ENCODE measurements around the gene RPL5. TPM values are rescaled to one million over a fixed set of nuclear protein-coding genes. Genes with fewer than 3 reads are reported as not detected.

The RPL5 gene
- total and polyA plus RNA-seq, 2 of the 4 experiments (the other 2 are of a cell fraction) = 1,406 to 1,679 TPM

GRCh38 chr1:92784021-92784638 lies 47.7 kb upstream of the RPL5 start:
- CTCF ChIA-PET = interaction anchor here (0.6 to 2.0 kb wide), 11 partner anchors 8 to 474 kb away, joined by 3 to 5 read pairs (median 4); no protein-coding TSS in a partner anchor
- H3K9me3 ChIP-seq (ENCODE audit: control insufficient read depth, insufficient read depth, low read length) = no peaks in the 10 kb centered on the region
- H3K36me3 ChIP-seq (ENCODE audit: control insufficient read depth, insufficient read depth, low read length) = no peaks in the 10 kb centered on the region; the same call in 1 of the 2 replicates

More at GRCh38 chr1:92784021-92784638, 47.7 kb upstream of the RPL5 start:
- Histone ChIP-seq H3K18ac (ENCODE audit: low read depth, low read length) (peak overlapping the region; percentile 67), H3K4ac (ENCODE audit: low read depth, low read length) (peak overlapping the region; percentile 10), H2BK5ac (ENCODE audit: low read depth, low read length, poor library complexity, severe bottlenecking) (peak overlapping the region; percentile 95), H2BK20ac (ENCODE audit: low read depth, low read length) (no peak overlapping the region), H3K9ac (ENCODE audit: low read depth, low read length) (peak overlapping the region; percentile 87), H2AK5ac (ENCODE audit: low read depth, low read length) (no peak overlapping the region; the same call in 1 of the 2 replicates), H2BK15ac (ENCODE audit: low read depth, low read length) (no peak overlapping the region; the same call in 2 of the 3 replicates), H3K79me1 (ENCODE audit: low read depth in 1 of 2, low read length in 2 of 2) (peaks cover 3 to 33% of the 10 kb centered on the region in 2 experiments; a peak in 3 of 4 replicates), H2BK120ac (ENCODE audit: low read depth, low read length) (peak overlapping the region; percentile 13; the same call in 1 of the 2 replicates), H3K9me1 (ENCODE audit: insufficient read depth, low read length) (0 out of 2 replicates have a peak, but pooled peaks cover 2% of the 10 kb centered on the region), H4K91ac (ENCODE audit: insufficient read depth, low read depth, low read length) (peak overlapping the region; percentile 33; the same call in 1 of the 2 replicates), H3K4me1 (ENCODE audit: control insufficient read depth, insufficient read depth, low read length) (no peaks in the 10 kb centered on the region; the same call in 1 of the 2 replicates), H3K4me2 (ENCODE audit: low read depth, low read length) (peak overlapping the region; percentile 95), H3K56ac (ENCODE audit: extremely low read depth, insufficient read depth, low read length) (peak overlapping the region; percentile 12), H3K14ac (replicated peaks; ENCODE audit: low read depth, low read length) (peak overlapping the region; percentile 75), H3K27me3 (ENCODE audit: control insufficient read depth, insufficient read depth, low read length) (no peaks in the 10 kb centered on the region), H4K5ac (ENCODE audit: low read depth, low read length) (peak overlapping the region; percentile 47), H2AK9ac (replicated peaks; ENCODE audit: low read depth, low read length, poor library complexity) (peak overlapping the region; percentile 88), H4K20me1 (ENCODE audit: insufficient read depth, low read length) (peaks cover 14% of the 10 kb centered on the region), H3K27ac (ENCODE audit: insufficient read depth, low read length) (peak overlapping the region; percentile 88), H3K23ac (ENCODE audit: low read depth, low read length) (peak overlapping the region; percentile 84), H4K8ac (ENCODE audit: low read depth in 2 of 2, low read length in 2 of 2) (peak overlapping the region in 1 of 2 experiments; percentile 17; a peak in 1 of 4 replicates), H2AFZ (replicated peaks; ENCODE audit: low read length, poor library complexity) (peak overlapping the region; percentile 99), H3K4me3 (ENCODE audit: insufficient read depth, low read depth, low read length) (peak overlapping the region; percentile 91)
- intact Hi-C loops (cut with micrococcal nuclease) (loop anchor here (2.0 kb wide), 1 partner anchor 49 kb away; the partner anchor contains the start of gene RPL5), dilution Hi-C loops (cut with HindIII; ENCODE audit: low sequenced_read_pairs, unreplicated experiment) (no loop called here), in situ Hi-C loops (cut with MboI; ENCODE audit: low sequenced_read_pairs) (no loop called here)
- TF ChIP-seq RCOR1 (IDR thresholded peaks at IDR 0.05; ENCODE audit: insufficient replicate concordance, low read length) (no peak), CEBPB (IDR thresholded peaks at IDR 0.05; ENCODE audit: low read depth, low read length) (no peak), CHD1 (IDR thresholded peaks at IDR 0.05; ENCODE audit: low read depth, low read length) (peak; percentile 67; the same call in 1 of the 2 replicates)
- DNase-seq (peak; percentile 61), ATAC-seq (ENCODE audit: low read depth) (peak; percentile 1; the same call in 1 of the 2 replicates)
- WGBS, 2 experiments (ENCODE audit: extremely low coverage in 2 of 2, insufficient read length in 1 of 2) = 0% methylated on average over 4 of the region's 25 CpGs; no CpG with 5 or more reads in 1 of the 2 experiments
- POLR2A ChIA-PET (ENCODE audit: unreplicated experiment) = interaction anchor here (0.6 kb wide), 1 partner anchor 247 kb away, joined by 3 read pairs; no protein-coding TSS in a partner anchor
- no TSS peak for BruUV-seq (replicated peaks)

Data from IMR-90 (cell line).